A673 (cell line): ENCODE measurements around the gene UQCC2. TPM values are rescaled to one million over a fixed set of nuclear protein-coding genes. Genes with fewer than 3 reads are reported as not detected.

Source experiments
- BruUV-seq: library from RNA; stranded (reverse); fragments of 400-500 nt; replicated peaks from 2 replicates; lab custom pipeline; 2021; lab: Mats Ljungman, UMichigan
- CTCF ChIA-PET: fragments of 300-600 bp; sonication (Branson Sonifier 250); formaldehyde crosslinking; loops from one replicate; lab custom pipeline; 2022; ENCODE audit warnings: antibody characterized with exemption; lab: Charles Lee
- POLR2A ChIA-PET: fragments of 300-600 bp; sonication (Branson Sonifier 250); formaldehyde crosslinking; loops from one replicate; lab custom pipeline; 2022; ENCODE audit warnings: antibody characterized with exemption; ENCODE audit not compliant: low non-redundant PET; lab: Charles Lee
- DNase-seq: peaks from one replicate; pipeline ENCODE4 v3.0.0-alpha.2; 2015; ENCODE audit warnings: low spot score
- H3K27ac ChIP-seq: fragments of 200-600 bp; sonication (generic); 2 replicates; pipeline ENCODE4 v1.5.1; 2016; ENCODE audit warnings: mixed run types, low read depth, mild to moderate bottlenecking, mixed read lengths, antibody characterized with exemption, low read length; ENCODE audit not compliant: poor library complexity, severe bottlenecking
- H3K27me3 ChIP-seq: fragments of 200-600 bp; sonication (generic); replicated peaks from 2 replicates; pipeline ENCODE4 v1.6.1; 2017; ENCODE audit warnings: mixed run types, low read depth, mild to moderate bottlenecking, mixed read lengths, antibody characterized with exemption, low read length; ENCODE audit not compliant: insufficient read depth, poor library complexity
- H3K36me3 ChIP-seq: fragments of 200-600 bp; sonication (generic); 2 replicates; pipeline ENCODE4 v1.6.1; 2016; ENCODE audit warnings: mixed run types, mild to moderate bottlenecking, mixed read lengths, antibody characterized with exemption, low read length; ENCODE audit not compliant: insufficient read depth, poor library complexity, severe bottlenecking
- H3K4me1 ChIP-seq: fragments of 200-600 bp; sonication (generic); 2 replicates; pipeline ENCODE4 v1.6.1; 2017; ENCODE audit warnings: mixed run types, mild to moderate bottlenecking, mixed read lengths, antibody characterized with exemption, low read length; ENCODE audit not compliant: insufficient read depth, poor library complexity, severe bottlenecking
- H3K4me3 ChIP-seq: fragments of 200-600 bp; sonication (generic); 2 replicates; pipeline ENCODE4 v1.5.1; 2016; ENCODE audit warnings: low read depth, mixed run types, mild to moderate bottlenecking, mixed read lengths, low read length; ENCODE audit not compliant: poor library complexity, severe bottlenecking
- H3K9me3 ChIP-seq: fragments of 200-600 bp; sonication (generic); 2 replicates; pipeline ENCODE4 v1.6.1; 2016; ENCODE audit warnings: mixed run types, low read depth, mild to moderate bottlenecking, mixed read lengths, antibody characterized with exemption, low read length; ENCODE audit not compliant: poor library complexity, severe bottlenecking
- CTCF ChIP-seq: fragments of 300-800, 200-600 bp; sonication (generic); conservative IDR thresholded peaks from 2 replicates; pipeline ENCODE4 v1.5.1; 2017; ENCODE audit warnings: low read depth, mild to moderate bottlenecking, antibody characterized with exemption, low read length, moderate library complexity, mixed read lengths
- EZH2 ChIP-seq: fragments of 200-600 bp; sonication (generic); IDR thresholded peaks from 2 replicates; pipeline ENCODE4 v1.6.1; 2017; ENCODE audit warnings: borderline replicate concordance, low read depth, mild to moderate bottlenecking, mixed read lengths, antibody characterized with exemption, low read length; ENCODE audit not compliant: poor library complexity, severe bottlenecking
- intact Hi-C: fragments of 100-400 bp; cut with micrococcal nuclease; formaldehyde crosslinking; loops from one replicate; pipeline ENCODE4 v1.10.0; 2022; ENCODE audit not compliant: unreplicated experiment
- total RNA-seq: library from RNA; stranded (reverse); gene quantifications from 2 replicates; pipeline ENCODE4 v1.2.3, GENCODE V29; 2021

The UQCC2 gene
- total RNA-seq, 1 experiment from 2014 or later = 124 TPM

DNA sequence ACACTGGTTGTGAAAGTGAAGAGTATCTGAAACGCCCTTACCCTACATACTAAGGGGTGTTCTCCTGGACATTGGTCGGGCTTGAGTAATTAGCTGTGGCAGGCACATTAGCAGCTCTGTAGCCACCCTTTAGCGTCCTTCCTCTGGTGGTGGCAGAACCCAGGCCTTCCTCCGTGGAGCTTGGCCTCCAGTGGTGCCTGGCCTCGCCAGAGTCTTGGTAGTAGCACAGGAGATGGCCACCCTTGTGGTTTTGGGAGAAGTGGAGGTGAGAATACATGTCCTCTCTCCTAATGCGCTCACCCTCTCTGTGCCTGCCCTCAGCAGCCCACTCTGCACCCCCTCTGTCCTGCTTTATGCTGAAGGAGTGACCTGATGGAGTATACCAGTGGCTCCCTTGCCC, 17.6 kb upstream of the UQCC2 start:
- no peaks in the 10 kb centered on the region for H3K4me1 ChIP-seq
- H3K27ac ChIP-seq = no peak overlapping the region
- H3K9me3 ChIP-seq = no peaks in the 10 kb centered on the region
- no peaks in the 10 kb centered on the region for H3K36me3 ChIP-seq
- ChIA-PET CTCF (no interaction called here), POLR2A (no interaction called here)
- no peak for DNase-seq
- no TSS peak for BruUV-seq
- no peaks in the 10 kb centered on the region for H3K27me3 ChIP-seq
- H3K4me3 ChIP-seq = no peak overlapping the region
- TF ChIP-seq CTCF = no peak
- TF ChIP-seq EZH2 = no peak
- intact Hi-C loops = no loop called here

GRCh38 chr6:33728438-33728837, 16.9 kb upstream of the UQCC2 start:
- POLR2A ChIA-PET = no interaction called here
- Histone ChIP-seq H3K36me3 (no peaks in the 10 kb centered on the region), H3K9me3 (no peaks in the 10 kb centered on the region), H3K4me3 (no peak overlapping the region), H3K4me1 (no peaks in the 10 kb centered on the region), H3K27me3 (no peaks in the 10 kb centered on the region), H3K27ac (no peak overlapping the region)
- TF ChIP-seq CTCF = no peak
- no peak for TF ChIP-seq EZH2
- no peak for DNase-seq
- no TSS peak for BruUV-seq
- intact Hi-C loops = no loop called here
- CTCF ChIA-PET = interaction anchor here (1.0 kb wide), 1 partner anchor 13 kb away, joined by 5 read pairs; no protein-coding TSS in a partner anchor

GRCh38 chr6:33727932-33728331, 16.4 kb upstream of the UQCC2 start:
- Histone ChIP-seq H3K27me3 (no peaks in the 10 kb centered on the region), H3K4me1 (no peaks in the 10 kb centered on the region), H3K9me3 (no peaks in the 10 kb centered on the region), H3K36me3 (no peaks in the 10 kb centered on the region), H3K27ac (no peak overlapping the region), H3K4me3 (no peak overlapping the region)
- intact Hi-C loops = no loop called here
- no TSS peak for BruUV-seq
- DNase-seq = no peak
- CTCF ChIA-PET = interaction anchor here (1.0 kb wide), 1 partner anchor 13 kb away, joined by 5 read pairs; no protein-coding TSS in a partner anchor
- TF ChIP-seq CTCF (no peak), EZH2 (no peak)
- POLR2A ChIA-PET = no interaction called here
